ENCODE results near the gene TEN1.

Gene TEN1

GRCh38 chr17:76048025-76048605 lies 69.1 kb downstream of the TEN1 start:
- peak overlapping the region in 1 of 3 experiments; percentile 32 for H3K27ac Mint-ChIP-seq
- no peak for TF ChIP-seq CTCF (IDR thresholded peaks at IDR 0.05; ENCODE audit: unreplicated experiment in 3 of 3)
- H3K4me1 Mint-ChIP-seq, result peaks cover 4% of the 10 kb centered on the region
- H3K27me3 Mint-ChIP-seq (ENCODE audit: low read depth), result no peaks in the 10 kb centered on the region
- H3K9me3 Mint-ChIP-seq, result no peaks in the 10 kb centered on the region
- no peak overlapping the region for H3K4me3 Mint-ChIP-seq
- H3K36me3 Mint-ChIP-seq (ENCODE audit: low read depth), result peaks cover 75% of the 10 kb centered on the region

- Mint-ChIP-seq H3K36me3 (ENCODE audit: low read depth) (peaks cover 75% of the 10 kb centered on the region), H3K4me1 (peaks cover 8% of the 10 kb centered on the region), H3K4me3 (no peak overlapping the region), H3K27me3 (ENCODE audit: low read depth) (no peaks in the 10 kb centered on the region), H3K27ac (peak overlapping the region in 1 of 3 experiments; percentile 67), H3K9me3 (no peaks in the 10 kb centered on the region)
- TF ChIP-seq CTCF (IDR thresholded peaks at IDR 0.05; ENCODE audit: unreplicated experiment in 3 of 3), result no peak
Measured at GRCh38 chr17:76048711-76049110, 69.7 kb downstream of the TEN1 start.

- no peak overlapping the region for H3K4me3 Mint-ChIP-seq
- no peaks in the 10 kb centered on the region for H3K9me3 Mint-ChIP-seq
- H3K4me1 Mint-ChIP-seq, result peaks cover 13% of the 10 kb centered on the region
- TF ChIP-seq CTCF (IDR thresholded peaks at IDR 0.05; ENCODE audit: unreplicated experiment in 3 of 3), result no peak
- peaks cover 75% of the 10 kb centered on the region for H3K36me3 Mint-ChIP-seq (ENCODE audit: low read depth)
- peak overlapping the region in 1 of 3 experiments; percentile 67 for H3K27ac Mint-ChIP-seq
- H3K27me3 Mint-ChIP-seq (ENCODE audit: low read depth), result no peaks in the 10 kb centered on the region
Measured at GRCh38 chr17:76049239-76049638, 70.2 kb downstream of the TEN1 start.

GRCh38 chr17:76049836-76050537 lies 70.9 kb downstream of the TEN1 start:
- no peaks in the 10 kb centered on the region for H3K9me3 Mint-ChIP-seq
- H3K27me3 Mint-ChIP-seq (ENCODE audit: low read depth), result no peaks in the 10 kb centered on the region
- H3K4me3 Mint-ChIP-seq, result no peak overlapping the region
- peaks cover 13% of the 10 kb centered on the region for H3K4me1 Mint-ChIP-seq
- TF ChIP-seq CTCF (IDR thresholded peaks at IDR 0.05; ENCODE audit: unreplicated experiment in 3 of 3), result no peak
- H3K36me3 Mint-ChIP-seq (ENCODE audit: low read depth), result peaks cover 68% of the 10 kb centered on the region
- H3K27ac Mint-ChIP-seq, result peak overlapping the region; percentile 66 to 92 (median 80)

Measured in nephron (organoid).